Stimulated activated CD8-positive, alpha-beta memory T cell treated with anti-CD3 and anti-CD28 coated beads, Interleukin-12 subunit alpha, Interleukin-12 subunit beta, amount 100 ng/mL, for 1 hour (primary cell): ENCODE data around the gene DIAPH1.

Source experiments
- DNase-seq: peaks from one replicate; pipeline ENCODE4 v3.0.0-alpha.2; 2020; ENCODE audit warnings: low read depth

Gene DIAPH1

DNA sequence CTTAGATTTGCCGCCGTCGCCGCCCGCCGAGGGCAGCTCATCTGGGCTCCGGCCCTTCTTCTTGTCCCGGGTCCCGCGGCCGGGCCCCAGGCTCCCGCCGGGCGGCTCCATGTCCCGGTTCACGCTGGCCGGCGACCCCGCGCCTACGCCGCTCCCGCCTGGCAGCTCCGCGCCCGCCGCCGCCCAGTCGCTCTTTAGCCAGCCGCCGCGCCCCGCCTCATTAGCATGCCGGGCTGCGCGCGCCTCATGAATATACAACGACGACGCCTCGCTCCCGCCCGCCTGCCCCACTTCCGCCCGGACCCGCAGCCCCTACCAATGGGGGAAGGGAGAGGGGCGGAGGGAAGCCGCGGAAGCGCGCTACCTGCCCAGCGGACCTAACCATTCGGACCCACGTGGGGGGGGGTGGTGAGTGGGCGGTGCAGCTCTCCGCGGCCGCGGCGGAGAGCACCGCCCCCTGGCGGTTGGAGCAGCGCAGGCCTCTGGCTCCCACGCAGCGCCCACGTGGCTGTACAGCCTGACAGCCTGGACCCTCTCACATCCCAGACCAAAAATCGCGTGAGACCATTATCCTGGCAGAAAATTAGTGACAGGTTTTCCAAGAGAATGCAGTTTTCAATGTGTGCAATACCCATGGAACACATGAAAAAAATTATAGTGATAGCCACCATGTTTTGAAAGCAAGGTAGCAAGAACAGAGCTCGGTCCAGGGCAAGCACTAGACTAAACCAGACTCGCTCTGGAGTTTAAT lies at the start of gene DIAPH1:
Gene DIAPH1 (minus strand): TSS at position 197 of the 751 bp plus-strand sequence. CDS start 86 bp downstream, at position 111.
- DNase-seq = peak; percentile 97

DNA sequence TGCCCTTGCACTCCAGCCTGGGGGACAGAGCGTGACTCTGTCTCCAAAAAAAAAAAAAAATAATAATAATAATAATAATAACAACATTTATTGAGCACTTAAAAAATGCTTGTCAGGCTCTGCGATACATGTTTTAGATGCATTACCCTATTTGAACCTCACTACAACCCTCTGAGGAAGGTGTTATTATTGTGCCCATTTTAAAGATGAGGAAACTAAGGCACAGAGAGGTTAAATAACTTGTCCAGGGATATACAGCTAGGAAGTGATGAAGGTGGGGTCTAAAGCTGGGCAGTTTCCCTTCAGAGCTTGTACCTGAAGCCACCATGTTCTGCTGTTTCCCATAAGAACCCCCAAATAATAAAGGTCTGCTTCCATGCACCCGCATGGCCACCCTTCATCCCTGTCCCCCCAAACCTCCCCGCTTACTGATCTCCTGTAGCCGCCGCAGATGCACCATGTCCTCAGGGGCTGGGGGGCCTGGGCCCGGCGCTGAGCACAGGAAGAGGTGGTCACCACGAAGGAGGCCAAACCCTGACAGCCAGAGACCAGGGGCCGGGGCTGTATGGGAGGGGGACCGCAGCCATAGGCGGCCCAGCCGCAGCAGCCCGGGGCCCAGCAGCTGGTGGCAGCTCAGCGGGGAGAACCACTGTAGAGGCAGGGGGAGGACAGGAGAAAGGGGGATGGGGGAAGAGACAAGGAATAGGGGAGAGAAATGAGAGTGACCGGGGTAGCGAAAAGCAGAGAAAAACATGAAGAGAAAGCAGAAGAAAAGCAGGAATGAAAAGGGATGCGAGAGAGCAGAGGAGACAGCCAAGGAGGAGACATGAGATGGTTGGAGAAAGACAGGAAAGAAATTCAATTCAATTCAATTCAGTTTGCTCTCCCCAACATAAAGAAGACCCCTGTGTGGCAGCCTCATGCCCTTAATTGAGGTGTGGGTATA lies 47.5 kb upstream of the DIAPH1 start:
- DNase-seq = no peak

- peak; percentile 51 for DNase-seq
Observed at GRCh38 chr5:141664733-141665461, 46.1 kb upstream of the DIAPH1 start.

DNA sequence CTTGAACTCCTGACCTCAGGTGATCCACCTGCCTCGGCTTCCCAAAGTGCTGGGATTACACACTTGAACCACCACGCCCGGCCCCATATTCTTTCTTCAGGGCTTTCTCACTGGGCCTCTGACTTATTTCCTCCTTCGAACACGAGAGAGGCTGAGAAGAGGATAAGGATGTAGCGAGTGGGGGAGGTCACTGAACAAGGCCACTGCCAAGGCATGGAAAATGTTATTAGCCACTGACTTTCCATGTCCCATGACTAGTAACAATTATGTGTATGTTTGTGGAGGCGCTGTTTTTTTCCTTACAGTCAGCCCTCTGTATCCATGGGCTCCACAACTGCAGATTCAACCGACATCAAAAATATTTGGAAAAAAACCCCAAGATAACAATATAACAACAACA lies 44.7 kb upstream of the DIAPH1 start:
- no peak for DNase-seq

GRCh38 chr5:141662028-141662427 lies 43.2 kb upstream of the DIAPH1 start:
- no peak for DNase-seq

DNA sequence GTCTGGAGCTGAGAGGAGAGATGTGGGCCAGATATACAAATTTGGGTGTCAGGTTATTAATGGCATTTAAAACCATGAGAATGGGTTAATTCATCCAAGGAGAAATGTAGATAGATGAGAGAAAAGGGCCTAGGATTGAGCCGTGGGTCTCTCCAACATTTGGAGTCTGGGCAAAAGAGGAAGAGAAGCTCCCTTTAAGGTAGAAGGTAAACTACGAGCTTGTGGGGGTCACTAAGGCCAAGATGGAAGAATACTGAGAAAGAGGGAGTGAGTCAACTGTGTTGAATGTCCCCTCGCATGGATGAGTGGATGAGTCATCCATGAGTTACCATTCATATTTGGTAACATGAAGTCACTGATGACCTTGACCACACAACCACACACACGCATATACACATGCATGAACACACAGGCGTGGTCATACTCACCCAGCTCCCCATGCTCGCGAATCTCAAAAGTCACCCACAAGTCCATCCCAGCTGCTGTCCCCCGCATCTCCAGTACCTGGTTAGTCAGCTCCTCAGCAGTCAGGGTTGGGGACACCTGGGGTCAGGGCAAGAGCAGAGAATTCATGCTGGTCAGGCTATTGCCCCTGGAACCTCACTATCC lies 39.2 kb upstream of the DIAPH1 start:
- no peak for DNase-seq

DNA sequence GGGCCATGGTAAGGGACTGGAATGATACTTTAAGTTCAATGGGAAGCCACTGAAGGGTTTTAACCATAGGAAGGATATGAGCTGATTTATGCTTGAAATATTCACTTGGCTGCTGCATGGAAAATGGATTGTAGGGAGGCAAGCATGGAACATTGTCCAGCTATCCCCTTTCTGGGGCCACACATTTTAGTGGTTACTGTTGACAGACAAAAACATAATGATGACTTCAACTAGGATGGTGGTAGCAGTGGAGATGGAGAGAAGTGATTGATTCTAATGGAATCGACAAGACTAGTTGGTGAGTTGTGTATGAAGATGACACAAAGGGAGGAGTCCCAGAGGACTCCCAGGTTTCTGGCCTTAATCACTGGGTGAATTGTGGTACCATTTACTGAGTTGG lies 38.6 kb upstream of the DIAPH1 start:
- no peak for DNase-seq

DNA sequence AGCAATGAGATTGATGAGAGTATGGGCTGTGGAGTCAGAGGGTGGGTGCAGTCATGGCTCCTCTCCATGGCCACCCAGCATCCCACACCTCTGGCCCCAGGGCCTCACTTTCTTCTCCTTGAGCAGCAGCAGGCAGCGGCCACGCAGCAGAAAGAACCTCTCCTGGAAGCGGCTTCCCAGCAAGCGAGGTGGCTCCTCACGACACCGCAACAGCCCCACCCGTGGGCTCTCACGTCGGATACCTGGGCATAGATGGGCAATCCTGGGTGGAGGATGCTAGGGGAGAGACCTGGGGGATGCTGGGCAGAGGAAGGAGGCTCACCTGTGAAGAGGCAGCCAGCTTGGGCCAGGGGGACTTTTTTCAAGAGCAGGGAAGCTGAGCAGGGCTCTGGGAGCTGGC lies 37.6 kb upstream of the DIAPH1 start:
- no peak for DNase-seq

- DNase-seq = no peak
Observed at GRCh38 chr5:141655020-141655419, 36.2 kb upstream of the DIAPH1 start.

DNA sequence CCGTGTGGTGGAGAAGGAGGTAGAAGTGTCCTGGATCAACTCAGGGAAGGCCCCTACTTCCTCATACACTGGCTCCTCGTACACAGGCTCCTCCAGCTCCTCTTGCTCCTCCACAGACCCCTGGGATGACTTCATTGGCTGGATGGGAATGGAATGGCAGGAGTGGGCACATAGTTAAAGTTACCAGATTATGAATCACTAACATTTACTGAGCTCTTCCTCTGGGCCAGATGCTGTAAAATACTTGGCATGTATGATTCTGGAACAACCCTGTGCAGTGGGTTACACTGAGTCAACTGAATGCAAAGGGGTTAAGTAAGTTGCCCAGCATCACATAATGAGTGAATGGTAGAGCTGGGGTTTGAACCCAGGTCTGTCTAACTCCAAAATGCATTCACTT lies 35.5 kb upstream of the DIAPH1 start:
- no peak for DNase-seq

DNA sequence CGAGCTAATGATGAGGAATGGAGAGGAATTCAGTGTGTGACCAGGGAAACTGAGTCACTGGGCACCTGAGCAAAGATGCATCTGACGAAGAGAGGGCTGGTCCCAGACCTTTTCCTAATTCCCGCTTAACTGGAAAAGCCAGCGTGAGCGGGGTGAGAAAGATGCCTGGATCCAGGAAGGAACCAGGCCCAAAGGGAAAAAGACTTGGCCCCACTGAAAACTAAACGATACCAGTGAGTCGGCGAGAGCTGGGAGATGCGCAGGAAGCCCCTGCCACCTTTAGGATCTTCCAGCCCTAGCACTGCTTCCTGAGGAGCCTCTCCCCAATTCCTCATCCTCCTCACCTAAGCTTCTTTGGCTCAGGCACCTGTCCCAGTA lies 32.9 kb upstream of the DIAPH1 start:
- DNase-seq = no peak

- peak; percentile 71 for DNase-seq
Observed at GRCh38 chr5:141650851-141651727, 32.3 kb upstream of the DIAPH1 start, which contains the start of gene FCHSD1. Gene FCHSD1, minus strand, starts transcription at chr5:141651418. Its CDS starts 50 bp downstream, at chr5:141651368.

- DNase-seq = no peak
Observed at GRCh38 chr5:141649972-141650371, 31.2 kb upstream of the DIAPH1 start.

GRCh38 chr5:141649056-141649688 lies 30.4 kb upstream of the DIAPH1 start:
- no peak for DNase-seq

GRCh38 chr5:141647851-141648250 lies 29.1 kb upstream of the DIAPH1 start:
- no peak for DNase-seq

DNA sequence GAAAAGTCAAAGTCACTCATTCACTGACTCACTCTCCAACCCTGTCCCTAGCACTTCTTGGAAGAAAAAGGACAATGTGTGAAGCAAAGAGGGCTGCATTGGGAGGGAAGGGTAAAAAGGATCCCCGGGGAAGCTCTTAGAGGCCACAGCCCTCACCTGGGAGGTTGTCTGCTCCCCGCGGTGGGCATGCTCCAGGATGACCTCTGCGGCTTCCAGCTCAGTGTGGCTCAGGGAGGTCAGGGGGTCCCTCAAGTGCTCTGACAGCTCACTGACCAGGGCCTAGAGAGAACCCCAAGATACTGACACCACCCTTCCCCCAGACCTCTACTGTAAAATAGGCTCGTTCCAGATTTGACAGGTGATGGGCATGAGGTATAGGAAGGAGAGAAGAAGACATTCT lies 28.4 kb upstream of the DIAPH1 start:
- DNase-seq = no peak

GRCh38 chr5:141646026-141646425 lies 27.2 kb upstream of the DIAPH1 start:
- no peak for DNase-seq

DNA sequence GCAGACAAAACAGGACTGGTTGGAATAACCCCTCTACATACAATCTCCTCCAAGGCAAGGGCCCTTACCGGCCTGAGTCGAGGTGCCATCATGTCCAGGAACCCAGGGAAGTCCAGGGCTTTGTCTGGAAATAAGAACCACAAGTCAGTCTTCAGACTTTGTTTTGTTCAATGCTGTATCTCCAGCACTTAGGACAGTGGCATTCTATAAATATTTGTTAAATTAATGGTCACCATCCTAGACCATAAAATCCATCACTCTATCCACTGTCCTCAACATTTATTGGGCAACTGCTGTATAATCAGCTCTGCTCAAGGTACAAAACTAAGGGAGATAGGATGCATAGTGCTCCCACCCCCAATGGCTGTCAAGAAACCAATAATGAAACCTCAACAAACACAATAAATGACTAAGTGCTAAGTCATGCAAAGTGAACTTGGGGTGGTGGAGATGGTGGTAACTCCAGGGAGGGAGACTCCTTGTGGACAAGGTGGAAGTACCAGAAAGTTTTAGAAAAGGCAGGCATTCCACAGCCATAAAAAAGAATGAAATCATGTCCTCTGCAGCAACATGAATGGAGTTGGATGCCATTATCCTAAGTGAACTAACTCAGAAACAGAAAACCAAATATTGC lies 23.0 kb upstream of the DIAPH1 start:
- no peak for DNase-seq

DNA sequence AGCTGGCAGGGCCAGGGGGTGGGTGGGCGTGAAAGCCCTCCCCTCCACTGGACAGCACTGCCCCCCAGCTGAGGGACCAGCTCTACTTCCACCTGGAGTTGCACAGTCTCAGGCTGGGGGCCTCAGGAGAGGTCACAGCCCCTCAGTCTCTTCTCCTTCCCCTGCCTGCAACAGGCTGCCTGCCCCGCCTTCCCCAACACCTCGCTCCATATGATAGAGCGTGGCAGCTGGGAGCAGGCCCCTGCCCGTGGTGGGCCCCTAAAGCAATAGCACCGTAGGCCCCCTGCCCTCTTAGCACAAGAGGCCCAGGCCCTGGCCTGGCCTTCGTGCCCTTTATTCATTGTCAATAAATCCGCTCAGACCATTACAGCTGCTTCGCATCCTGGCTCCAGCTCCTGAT lies 21.9 kb upstream of the DIAPH1 start:
- DNase-seq = no peak

DNA sequence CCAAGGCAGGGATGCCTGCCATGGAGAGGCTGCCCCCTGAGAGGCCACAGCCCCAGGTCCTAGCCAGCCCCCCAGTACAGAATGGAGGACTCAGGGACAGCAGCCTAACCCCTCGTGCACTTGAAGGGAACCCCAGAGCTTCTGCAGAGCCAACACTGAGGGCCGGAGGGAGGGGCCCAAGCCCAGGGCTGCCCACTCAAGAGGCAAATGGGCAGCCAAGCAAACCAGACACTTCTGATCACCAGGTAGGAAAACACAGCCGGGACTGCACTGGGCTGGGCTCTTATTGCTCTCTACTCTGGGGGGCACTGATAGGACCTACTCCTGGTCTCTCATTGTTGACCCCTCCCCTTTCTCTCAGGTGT lies 21.2 kb upstream of the DIAPH1 start:
- no peak for DNase-seq
